Liver (tissue), 9 donors: ENCODE data around the gene LGALS12. TPM values are rescaled to one million over a fixed set of nuclear protein-coding genes. Genes with fewer than 3 reads are reported as not detected.

Source experiments
- DNase-seq: peaks from one replicate; pipeline ENCODE4 v3.0.0-alpha.2; 2017; ENCODE audit warnings: low spot score
- H3K27ac ChIP-seq, 2 donors: one replicate each; pipeline ENCODE4 v1.7.0; 2013; ENCODE audit warnings: inconsistent platforms in 2 of 2, low read length in 2 of 2, control low read depth in 1 of 2, low read depth in 1 of 2, mild to moderate bottlenecking in 1 of 2
- H3K27me3 ChIP-seq, 4 donors: one replicate each; pipeline versions ENCODE4 v1.6.1 to v1.7.0; 2013; ENCODE audit warnings: low read length in 3 of 4, inconsistent platforms in 1 of 4, mild to moderate bottlenecking in 1 of 4, moderate library complexity in 1 of 4; ENCODE audit not compliant: control insufficient read depth in 4 of 4, insufficient read depth in 4 of 4
- H3K36me3 ChIP-seq, 4 donors: one replicate each; pipeline versions ENCODE4 v1.6.1 to v1.7.0; 2013; ENCODE audit warnings: low read length in 3 of 4, mild to moderate bottlenecking in 3 of 4, low read depth in 1 of 4, moderate library complexity in 1 of 4; ENCODE audit not compliant: control insufficient read depth in 4 of 4, insufficient read depth in 3 of 4
- H3K4me1 ChIP-seq, 4 donors: one replicate each; pipeline versions ENCODE4 v1.6.1 to v1.7.0; 2013; ENCODE audit warnings: low read length in 3 of 4, mild to moderate bottlenecking in 3 of 4, moderate library complexity in 1 of 4; ENCODE audit not compliant: control insufficient read depth in 4 of 4, insufficient read depth in 4 of 4
- H3K4me3 ChIP-seq, 3 donors: one replicate each; pipeline versions ENCODE4 v1.6.1 to v1.7.0; 2013; ENCODE audit warnings: low read length in 3 of 3, control low read depth in 1 of 3, low read depth in 1 of 3, mild to moderate bottlenecking in 1 of 3
- H3K9ac ChIP-seq, 2 donors: one replicate each; pipeline ENCODE4 v1.7.0; 2013; ENCODE audit warnings: low read length in 2 of 2, mild to moderate bottlenecking in 2 of 2, moderate library complexity in 2 of 2, control low read depth in 1 of 2, low read depth in 1 of 2
- H3K9me3 ChIP-seq, 4 donors: one replicate each; pipeline versions ENCODE4 v1.6.1 to v1.7.0; 2013; ENCODE audit warnings: low read length in 3 of 4; ENCODE audit not compliant: control insufficient read depth in 4 of 4
- EGR1 ChIP-seq, 2 donors: IDR thresholded peaks; 2 replicates each; pipeline ENCODE4 v1.6.1; 2016 to 2018; ENCODE audit warnings: antibody characterized with exemption in 2 of 2, low read depth in 2 of 2
- FOXA1 ChIP-seq: IDR thresholded peaks from 2 replicates; pipeline ENCODE4 v1.6.1; 2016; ENCODE audit warnings: antibody characterized with exemption
- FOXA2 ChIP-seq: IDR thresholded peaks from 2 replicates; pipeline ENCODE4 v1.6.1; 2016; ENCODE audit warnings: antibody characterized with exemption
- GABPA ChIP-seq, 2 donors: IDR thresholded peaks in 1 of 2; conservative IDR thresholded peaks in 1 of 2; 2 replicates each; pipeline ENCODE4 v1.6.1; 2016; ENCODE audit warnings: antibody characterized with exemption in 2 of 2, mild to moderate bottlenecking in 1 of 2, moderate library complexity in 1 of 2
- HNF4A ChIP-seq, 2 donors: conservative IDR thresholded peaks; 2 replicates each; pipeline ENCODE4 v1.6.1; 2016; ENCODE audit warnings: antibody characterized with exemption in 2 of 2, mild to moderate bottlenecking in 2 of 2
- HNF4G ChIP-seq: IDR thresholded peaks from 2 replicates; pipeline ENCODE4 v1.6.1; 2016; ENCODE audit warnings: antibody characterized with exemption
- JUND ChIP-seq, 2 donors: IDR thresholded peaks; 2 replicates each; pipeline ENCODE4 v1.6.1; 2016; ENCODE audit warnings: antibody characterized with exemption in 2 of 2
- NR2F2 ChIP-seq: IDR thresholded peaks from 2 replicates; pipeline ENCODE4 v1.6.1; 2016; ENCODE audit warnings: antibody characterized with exemption
- RAD21 ChIP-seq, 2 donors: IDR thresholded peaks; 2 replicates each; pipeline ENCODE4 v1.6.1; 2016; ENCODE audit warnings: antibody characterized with exemption in 2 of 2, mild to moderate bottlenecking in 2 of 2
- RXRA ChIP-seq, 2 donors: IDR thresholded peaks; 2 replicates each; pipeline ENCODE4 v1.6.1; 2017 to 2018; ENCODE audit warnings: antibody characterized with exemption in 2 of 2, mild to moderate bottlenecking in 1 of 2
- SP1 ChIP-seq: IDR thresholded peaks from 2 replicates; pipeline ENCODE4 v1.6.1; 2018; ENCODE audit warnings: antibody characterized with exemption, mild to moderate bottlenecking
- TAF1 ChIP-seq: conservative IDR thresholded peaks from 2 replicates; pipeline ENCODE4 v1.6.1; 2016; ENCODE audit warnings: antibody characterized with exemption, mild to moderate bottlenecking
- YY1 ChIP-seq: IDR thresholded peaks from 2 replicates; pipeline ENCODE4 v1.6.1; 2016; ENCODE audit warnings: antibody characterized with exemption, mild to moderate bottlenecking
- WGBS: extraction: QIAGEN DNeasy Blood & Tissue Kit; methylation state at CpG from one replicate; pipeline ENCODE4 v1.1.7; 2013; 5-methylcytosine and 5-hydroxymethylcytosine counted together
- polyA plus RNA-seq, 2 donors: library from polyadenylated mRNA; stranded (reverse) in 1 of 2; unstranded in 1 of 2; fragments of 200-250 nt in 1 of 2; fragments of >200 nt in 1 of 2; fragmentation: Nextera tagmentation in 1 of 2; extraction: Ambion mirVana in 1 of 2; gene quantifications; one replicate each; pipeline versions ENCODE4 v1.2.1 to v1.2.3, GENCODE V29; 2013 to 2015
- total RNA-seq, 2 donors: library from RNA; depleted of rRNA; stranded (reverse); fragments of >200 nt; gene quantifications; one replicate each; pipeline ENCODE4 v1.2.3, GENCODE V29; 2014
- TF ChIP-seq, protein P1 (sequence below): IDR thresholded peaks from 2 replicates; pipeline ENCODE4 v1.6.1; 2016; ENCODE audit warnings: antibody characterized with exemption, mild to moderate bottlenecking
- TF ChIP-seq, protein P2 (sequence below): IDR thresholded peaks from 2 replicates; pipeline ENCODE4 v1.6.1; 2016; ENCODE audit warnings: antibody characterized with exemption
- TF ChIP-seq, protein P3 (sequence below): IDR thresholded peaks from 2 replicates; pipeline ENCODE4 v1.6.1; 2016; ENCODE audit warnings: antibody characterized with exemption
- TF ChIP-seq, protein P4 (sequence below): IDR thresholded peaks from 2 replicates; pipeline ENCODE4 v1.6.1; 2016; ENCODE audit warnings: antibody characterized with exemption
- TF ChIP-seq, protein P5 (sequence below): fragments of 150-350 bp; IDR thresholded peaks from 2 replicates; pipeline ENCODE4 v1.5.1; 2017; ENCODE audit warnings: improper control_type of control experiment, low read depth, low read length; ENCODE audit not compliant: missing input control
- donor health status: healthy.
- donor health status: healthy.
- donor health status: healthy.
- donor health status: healthy.
- donor health status: healthy.

Gene LGALS12
- total and polyA plus RNA-seq, 4 donors: 0.03 to 0.98 TPM; not detected in 2

DNA sequence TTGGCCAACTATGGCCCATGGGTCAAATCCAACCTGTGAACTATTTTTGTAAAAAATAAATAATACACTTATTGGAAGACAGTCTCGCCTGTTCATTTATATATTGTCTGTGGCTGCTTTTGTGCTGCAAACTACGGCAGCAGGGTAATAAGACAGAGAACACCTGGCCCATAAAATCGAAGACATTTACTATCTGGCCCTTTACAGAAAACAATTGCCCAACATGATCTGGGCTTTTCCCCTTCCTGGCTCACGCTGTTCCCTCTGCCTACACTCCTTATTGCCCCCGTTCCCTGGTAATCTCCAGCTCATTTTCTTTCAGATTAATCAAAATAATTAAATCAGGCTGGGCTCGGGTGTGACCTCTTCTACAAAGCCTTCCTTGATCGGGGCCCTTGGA lies 51.7 kb downstream of the LGALS12 start:
- TF ChIP-seq TAF1: no peak
- TF ChIP-seq SP1: no peak
- TF ChIP-seq, protein P1, sequence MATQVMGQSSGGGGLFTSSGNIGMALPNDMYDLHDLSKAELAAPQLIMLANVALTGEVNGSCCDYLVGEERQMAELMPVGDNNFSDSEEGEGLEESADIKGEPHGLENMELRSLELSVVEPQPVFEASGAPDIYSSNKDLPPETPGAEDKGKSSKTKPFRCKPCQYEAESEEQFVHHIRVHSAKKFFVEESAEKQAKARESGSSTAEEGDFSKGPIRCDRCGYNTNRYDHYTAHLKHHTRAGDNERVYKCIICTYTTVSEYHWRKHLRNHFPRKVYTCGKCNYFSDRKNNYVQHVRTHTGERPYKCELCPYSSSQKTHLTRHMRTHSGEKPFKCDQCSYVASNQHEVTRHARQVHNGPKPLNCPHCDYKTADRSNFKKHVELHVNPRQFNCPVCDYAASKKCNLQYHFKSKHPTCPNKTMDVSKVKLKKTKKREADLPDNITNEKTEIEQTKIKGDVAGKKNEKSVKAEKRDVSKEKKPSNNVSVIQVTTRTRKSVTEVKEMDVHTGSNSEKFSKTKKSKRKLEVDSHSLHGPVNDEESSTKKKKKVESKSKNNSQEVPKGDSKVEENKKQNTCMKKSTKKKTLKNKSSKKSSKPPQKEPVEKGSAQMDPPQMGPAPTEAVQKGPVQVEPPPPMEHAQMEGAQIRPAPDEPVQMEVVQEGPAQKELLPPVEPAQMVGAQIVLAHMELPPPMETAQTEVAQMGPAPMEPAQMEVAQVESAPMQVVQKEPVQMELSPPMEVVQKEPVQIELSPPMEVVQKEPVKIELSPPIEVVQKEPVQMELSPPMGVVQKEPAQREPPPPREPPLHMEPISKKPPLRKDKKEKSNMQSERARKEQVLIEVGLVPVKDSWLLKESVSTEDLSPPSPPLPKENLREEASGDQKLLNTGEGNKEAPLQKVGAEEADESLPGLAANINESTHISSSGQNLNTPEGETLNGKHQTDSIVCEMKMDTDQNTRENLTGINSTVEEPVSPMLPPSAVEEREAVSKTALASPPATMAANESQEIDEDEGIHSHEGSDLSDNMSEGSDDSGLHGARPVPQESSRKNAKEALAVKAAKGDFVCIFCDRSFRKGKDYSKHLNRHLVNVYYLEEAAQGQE: no peak
- TF ChIP-seq NR2F2: no peak
- no peak for TF ChIP-seq JUND (IDR thresholded peaks at IDR 0.05)
- TF ChIP-seq, protein P2, sequence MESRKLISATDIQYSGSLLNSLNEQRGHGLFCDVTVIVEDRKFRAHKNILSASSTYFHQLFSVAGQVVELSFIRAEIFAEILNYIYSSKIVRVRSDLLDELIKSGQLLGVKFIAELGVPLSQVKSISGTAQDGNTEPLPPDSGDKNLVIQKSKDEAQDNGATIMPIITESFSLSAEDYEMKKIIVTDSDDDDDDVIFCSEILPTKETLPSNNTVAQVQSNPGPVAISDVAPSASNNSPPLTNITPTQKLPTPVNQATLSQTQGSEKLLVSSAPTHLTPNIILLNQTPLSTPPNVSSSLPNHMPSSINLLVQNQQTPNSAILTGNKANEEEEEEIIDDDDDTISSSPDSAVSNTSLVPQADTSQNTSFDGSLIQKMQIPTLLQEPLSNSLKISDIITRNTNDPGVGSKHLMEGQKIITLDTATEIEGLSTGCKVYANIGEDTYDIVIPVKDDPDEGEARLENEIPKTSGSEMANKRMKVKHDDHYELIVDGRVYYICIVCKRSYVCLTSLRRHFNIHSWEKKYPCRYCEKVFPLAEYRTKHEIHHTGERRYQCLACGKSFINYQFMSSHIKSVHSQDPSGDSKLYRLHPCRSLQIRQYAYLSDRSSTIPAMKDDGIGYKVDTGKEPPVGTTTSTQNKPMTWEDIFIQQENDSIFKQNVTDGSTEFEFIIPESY: no peak
- no peak for TF ChIP-seq HNF4G
- TF ChIP-seq RAD21 (IDR thresholded peaks at IDR 0.05): no peak
- TF ChIP-seq HNF4A (conservative IDR thresholded peaks at IDR 0.05): no peak
- TF ChIP-seq, protein P3, sequence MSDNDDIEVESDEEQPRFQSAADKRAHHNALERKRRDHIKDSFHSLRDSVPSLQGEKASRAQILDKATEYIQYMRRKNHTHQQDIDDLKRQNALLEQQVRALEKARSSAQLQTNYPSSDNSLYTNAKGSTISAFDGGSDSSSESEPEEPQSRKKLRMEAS: no peak
- no peak for TF ChIP-seq RXRA (IDR thresholded peaks at IDR 0.05)
- TF ChIP-seq YY1: no peak
- TF ChIP-seq FOXA1: no peak
- TF ChIP-seq, protein P4, sequence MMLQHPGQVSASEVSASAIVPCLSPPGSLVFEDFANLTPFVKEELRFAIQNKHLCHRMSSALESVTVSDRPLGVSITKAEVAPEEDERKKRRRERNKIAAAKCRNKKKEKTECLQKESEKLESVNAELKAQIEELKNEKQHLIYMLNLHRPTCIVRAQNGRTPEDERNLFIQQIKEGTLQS: no peak
- TF ChIP-seq FOXA2: no peak
- TF ChIP-seq, protein P5, sequence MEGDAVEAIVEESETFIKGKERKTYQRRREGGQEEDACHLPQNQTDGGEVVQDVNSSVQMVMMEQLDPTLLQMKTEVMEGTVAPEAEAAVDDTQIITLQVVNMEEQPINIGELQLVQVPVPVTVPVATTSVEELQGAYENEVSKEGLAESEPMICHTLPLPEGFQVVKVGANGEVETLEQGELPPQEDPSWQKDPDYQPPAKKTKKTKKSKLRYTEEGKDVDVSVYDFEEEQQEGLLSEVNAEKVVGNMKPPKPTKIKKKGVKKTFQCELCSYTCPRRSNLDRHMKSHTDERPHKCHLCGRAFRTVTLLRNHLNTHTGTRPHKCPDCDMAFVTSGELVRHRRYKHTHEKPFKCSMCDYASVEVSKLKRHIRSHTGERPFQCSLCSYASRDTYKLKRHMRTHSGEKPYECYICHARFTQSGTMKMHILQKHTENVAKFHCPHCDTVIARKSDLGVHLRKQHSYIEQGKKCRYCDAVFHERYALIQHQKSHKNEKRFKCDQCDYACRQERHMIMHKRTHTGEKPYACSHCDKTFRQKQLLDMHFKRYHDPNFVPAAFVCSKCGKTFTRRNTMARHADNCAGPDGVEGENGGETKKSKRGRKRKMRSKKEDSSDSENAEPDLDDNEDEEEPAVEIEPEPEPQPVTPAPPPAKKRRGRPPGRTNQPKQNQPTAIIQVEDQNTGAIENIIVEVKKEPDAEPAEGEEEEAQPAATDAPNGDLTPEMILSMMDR: no peak
- TF ChIP-seq GABPA (IDR thresholded peaks at IDR 0.05 in 1 of 2, conservative IDR thresholded peaks at IDR 0.05 in 1 of 2): no peak
- no peak for TF ChIP-seq EGR1 (IDR thresholded peaks at IDR 0.05; ENCODE audit: low read depth in 2 of 2)
- DNase-seq: no peak
- WGBS: 87% methylated on average over 7 of the region's 7 CpGs
- Histone ChIP-seq H3K9ac (no peak overlapping the region), H3K4me3 (no peak overlapping the region), H3K36me3 (no peaks in the 10 kb centered on the region), H3K27me3 (no peaks in the 10 kb centered on the region), H3K4me1 (peaks cover 0 to 6% (median 0%) of the 10 kb centered on the region in 4 donors), H3K9me3 (no peaks in the 10 kb centered on the region), H3K27ac (no peak overlapping the region)
